ENCODE results near the gene HOXA7. TPM values are rescaled to one million over a fixed set of nuclear protein-coding genes. Genes with fewer than 3 reads are reported as not detected.

HOXA7 gene
- total and polyA plus RNA-seq, 2 donors (not counting 1 experiment from before 2014, with no cell fraction given), result 0.37 TPM; not detected in 1

GRCh38 chr7:27172823-27173510 lies 16.5 kb upstream of the HOXA7 start:
- TF ChIP-seq EZH2 (IDR thresholded peaks at IDR 0.05; ENCODE audit: borderline replicate concordance, insufficient read depth, low read depth, low read length, poor library complexity, severe bottlenecking) (no peak), CTCF (IDR thresholded peaks at IDR 0.05) (no peak)
- H3K27me3 Mint-ChIP-seq, result peaks cover 55% of the 10 kb centered on the region
- DNase-seq, result no peak
- H3K4me1 Mint-ChIP-seq, result peaks cover 19% of the 10 kb centered on the region
- ATAC-seq (ENCODE audit: low read depth), result no peak
- 3% methylated on average over 56 of the region's 58 CpGs for WGBS (ENCODE audit: insufficient coverage)
- H3K4me2 ChIP-seq (replicated peaks; ENCODE audit: low read depth, low read length, poor library complexity, severe bottlenecking), result peak overlapping the region; percentile 93
- peaks cover 8% of the 10 kb centered on the region for H4K20me1 ChIP-seq (ENCODE audit: control insufficient read depth, insufficient read depth, low read length, poor library complexity, severe bottlenecking)
- H3K9me3 ChIP-seq (ENCODE audit: control extremely low read depth in 1 of 3, control insufficient read depth in 2 of 3, insufficient read depth in 1 of 3, low read length in 2 of 3), result peaks cover 0 to 64% (median 15%) of the 10 kb centered on the region in 3 donors
- H3K4me3 ChIP-seq (ENCODE audit: control extremely low read depth in 1 of 5, extremely low read depth in 1 of 5, insufficient read depth in 1 of 5, low read depth in 2 of 5, low read length in 4 of 5), result peak overlapping the region in 3 of 5 experiments; percentile 36 to 55 (median 51)
- H3K4me3 Mint-ChIP-seq, result peak overlapping the region; percentile 54
- peak overlapping the region; percentile 61 for H3K9ac ChIP-seq (ENCODE audit: low read length)
- H3K27ac ChIP-seq (ENCODE audit: low read length in 2 of 2), result no peak overlapping the region
- H2AFZ ChIP-seq (ENCODE audit: insufficient read depth, low read depth, low read length, poor library complexity, severe bottlenecking), result peak overlapping the region; percentile 64
- no peaks in the 10 kb centered on the region for H3K79me2 ChIP-seq (ENCODE audit: control insufficient read depth, insufficient read depth, low read length)
- H3K36me3 ChIP-seq (replicated peaks in 1 of 2; ENCODE audit: control extremely low read depth in 1 of 2, control insufficient read depth in 1 of 2, extremely low read depth in 1 of 2, insufficient read depth in 2 of 2, low read length in 1 of 2), result no peaks in the 10 kb centered on the region
- no peaks in the 10 kb centered on the region for H3K9me3 Mint-ChIP-seq (ENCODE audit: insufficient read depth)
- no peak overlapping the region for H3K27ac Mint-ChIP-seq
- H3K27me3 ChIP-seq (replicated peaks in 1 of 4; ENCODE audit: control extremely low read depth in 1 of 4, control insufficient read depth in 3 of 4, insufficient read depth in 4 of 4, low read length in 3 of 4), result peaks cover 0 to 96% (median 81%) of the 10 kb centered on the region in 4 experiments
- ChIA-PET CTCF (interaction anchor here (0.7 to 2.8 kb wide), 8 partner anchors 9 to 1306 kb away, joined by 3 to 10 read pairs (median 4); no protein-coding TSS in a partner anchor), POLR2A (interaction anchor here (0.8 kb wide), 1 partner anchor 22 kb away, joined by 3 read pairs; no protein-coding TSS in a partner anchor)
- peaks cover 38 to 63% of the 10 kb centered on the region in 2 donors for H3K4me1 ChIP-seq (ENCODE audit: control insufficient read depth in 2 of 2, insufficient read depth in 2 of 2, low read length in 2 of 2)
- intact Hi-C loops (cut with micrococcal nuclease), result loop anchor here (1.0 kb wide), 1 partner anchor 11 kb away; no protein-coding TSS in a partner anchor

GRCh38 chr7:27172315-27172774 lies 15.9 kb upstream of the HOXA7 start:
- H3K9ac ChIP-seq (ENCODE audit: low read length), result no peak overlapping the region
- DNase-seq (peak; percentile 48), ATAC-seq (ENCODE audit: low read depth) (no peak)
- Mint-ChIP-seq H3K4me1 (peaks cover 19% of the 10 kb centered on the region), H3K9me3 (ENCODE audit: insufficient read depth) (no peaks in the 10 kb centered on the region), H3K4me3 (peak overlapping the region; percentile 44), H3K27me3 (peaks cover 56% of the 10 kb centered on the region), H3K27ac (peak overlapping the region; percentile 23)
- H3K79me2 ChIP-seq (ENCODE audit: control insufficient read depth, insufficient read depth, low read length), result no peaks in the 10 kb centered on the region
- no peaks in the 10 kb centered on the region for H3K36me3 ChIP-seq (replicated peaks in 1 of 2; ENCODE audit: control extremely low read depth in 1 of 2, control insufficient read depth in 1 of 2, extremely low read depth in 1 of 2, insufficient read depth in 2 of 2, low read length in 1 of 2)
- TF ChIP-seq EZH2 (IDR thresholded peaks at IDR 0.05; ENCODE audit: borderline replicate concordance, insufficient read depth, low read depth, low read length, poor library complexity, severe bottlenecking) (no peak), CTCF (IDR thresholded peaks at IDR 0.05) (no peak)
- H3K4me1 ChIP-seq (ENCODE audit: control insufficient read depth in 2 of 2, insufficient read depth in 2 of 2, low read length in 2 of 2), result peaks cover 38 to 63% of the 10 kb centered on the region in 2 donors
- peaks cover 0 to 96% (median 80%) of the 10 kb centered on the region in 4 experiments for H3K27me3 ChIP-seq (replicated peaks in 1 of 4; ENCODE audit: control extremely low read depth in 1 of 4, control insufficient read depth in 3 of 4, insufficient read depth in 4 of 4, low read length in 3 of 4)
- H3K4me3 ChIP-seq (ENCODE audit: control extremely low read depth in 1 of 5, extremely low read depth in 1 of 5, insufficient read depth in 1 of 5, low read depth in 2 of 5, low read length in 4 of 5), result no peak overlapping the region
- intact Hi-C loops (cut with micrococcal nuclease), result no loop called here
- no peak overlapping the region for H3K4me2 ChIP-seq (replicated peaks; ENCODE audit: low read depth, low read length, poor library complexity, severe bottlenecking)
- H2AFZ ChIP-seq (ENCODE audit: insufficient read depth, low read depth, low read length, poor library complexity, severe bottlenecking), result no peak overlapping the region
- 9% methylated on average over 10 of the region's 10 CpGs for WGBS (ENCODE audit: insufficient coverage)
- ChIA-PET POLR2A (no interaction called here), CTCF (interaction anchor here (0.9 to 2.8 kb wide), 6 partner anchors 10 to 1306 kb away, joined by 3 to 10 read pairs (median 4); no protein-coding TSS in a partner anchor)
- peaks cover 0 to 68% (median 16%) of the 10 kb centered on the region in 3 donors for H3K9me3 ChIP-seq (ENCODE audit: control extremely low read depth in 1 of 3, control insufficient read depth in 2 of 3, insufficient read depth in 1 of 3, low read length in 2 of 3)
- peaks cover 8% of the 10 kb centered on the region for H4K20me1 ChIP-seq (ENCODE audit: control insufficient read depth, insufficient read depth, low read length, poor library complexity, severe bottlenecking)
- H3K27ac ChIP-seq (ENCODE audit: low read length in 2 of 2), result no peak overlapping the region

Measured in B cell (primary cell).